Keratinocyte (primary cell): ENCODE measurements around the gene CREBL2. TPM values are rescaled to one million over a fixed set of nuclear protein-coding genes. Genes with fewer than 3 reads are reported as not detected.

Experiments used
- DNase-seq: peaks from one replicate; pipeline ENCODE4 v3.0.0-alpha.2; 2011; ENCODE audit warnings: low read depth, missing footprints, low spot score
- FAIRE-seq: peaks from 2 replicates; lab custom pipeline; 2011; peaks lifted over from hg19 to GRCh38; lab: Jason Lieb, UNC
- H2AFZ ChIP-seq: 2 replicates; pipeline ENCODE4 v1.6.0; 2012; ENCODE audit warnings: low read length, control low read depth, inconsistent platforms; ENCODE audit not compliant: control insufficient read depth
- H3K27ac ChIP-seq: 2 replicates; pipeline ENCODE4 v1.5.1; 2011; ENCODE audit warnings: low read length; ENCODE audit not compliant: control insufficient read depth, insufficient read depth
- H3K27me3 ChIP-seq: 3 replicates; pipeline ENCODE4 v1.6.0; 2011; ENCODE audit warnings: low read length; ENCODE audit not compliant: control insufficient read depth, insufficient read depth; ENCODE audit errors: extremely low read depth
- H3K36me3 ChIP-seq, 2 experiments: 2 replicates in 1 of 2; 3 replicates in 1 of 2; pipeline ENCODE4 v1.5.1; 2011; ENCODE audit warnings: low read length in 2 of 2, mild to moderate bottlenecking in 1 of 2; ENCODE audit not compliant: control insufficient read depth in 2 of 2, insufficient read depth in 2 of 2; ENCODE audit errors: extremely low read depth in 1 of 2
- H3K4me1 ChIP-seq: 3 replicates; pipeline ENCODE4 v1.5.1; 2011; ENCODE audit warnings: low read length; ENCODE audit not compliant: control insufficient read depth, insufficient read depth; ENCODE audit errors: extremely low read depth
- H3K4me2 ChIP-seq: 3 replicates; pipeline ENCODE4 v1.6.0; 2011; ENCODE audit warnings: low read depth, low read length; ENCODE audit not compliant: control insufficient read depth, insufficient read depth; ENCODE audit errors: extremely low read depth
- H3K4me3 ChIP-seq, 3 experiments: fragments of 200-600 bp in 1 of 3; sonication (generic) in 1 of 3; 2 replicates in 2 of 3; 3 replicates in 1 of 3; pipeline ENCODE4 v1.5.1; 2011 to 2016; ENCODE audit warnings: low read length in 3 of 3, mild to moderate bottlenecking in 3 of 3, control low read depth in 2 of 3, inconsistent platforms in 1 of 3, low read depth in 1 of 3, mixed read lengths in 1 of 3, mixed run types in 1 of 3, moderate library complexity in 1 of 3; ENCODE audit not compliant: control insufficient read depth in 2 of 3, insufficient read depth in 2 of 3; ENCODE audit errors: extremely low read depth in 1 of 3
- H3K79me2 ChIP-seq: 2 replicates; pipeline ENCODE4 v1.6.0; 2012; ENCODE audit warnings: low read length; ENCODE audit not compliant: control insufficient read depth, insufficient read depth
- H3K9ac ChIP-seq: 3 replicates; pipeline ENCODE4 v1.6.0; 2011; ENCODE audit warnings: low read length; ENCODE audit not compliant: control insufficient read depth, insufficient read depth; ENCODE audit errors: extremely low read depth
- H3K9me1 ChIP-seq: 3 replicates; pipeline ENCODE4 v1.6.0; 2011; ENCODE audit warnings: low read length; ENCODE audit not compliant: control insufficient read depth, insufficient read depth; ENCODE audit errors: extremely low read depth
- H3K9me3 ChIP-seq: 2 replicates; pipeline ENCODE4 v1.5.1; 2012; ENCODE audit warnings: low read depth, low read length; ENCODE audit not compliant: control insufficient read depth
- H4K20me1 ChIP-seq: 3 replicates; pipeline ENCODE4 v1.6.0; 2011; ENCODE audit warnings: low read length; ENCODE audit not compliant: control insufficient read depth, insufficient read depth; ENCODE audit errors: extremely low read depth
- CTCF ChIP-seq, 3 experiments: IDR thresholded peaks in 1 of 3; conservative IDR thresholded peaks in 1 of 3; optimal IDR thresholded peaks in 1 of 3; 2 replicates in 2 of 3; 3 replicates in 1 of 3; pipeline versions ENCODE3 to v1.5.1; 2011; ENCODE audit warnings: low read length in 3 of 3, mild to moderate bottlenecking in 3 of 3, moderate library complexity in 2 of 3, control low read depth in 1 of 3, inconsistent platforms in 1 of 3; ENCODE audit not compliant: insufficient read depth in 2 of 3; ENCODE audit errors: extremely low read depth in 1 of 3
- EZH2 ChIP-seq: IDR thresholded peaks from one replicate; pipeline ENCODE4 v1.6.1; 2012; ENCODE audit warnings: inconsistent platforms, mild to moderate bottlenecking, low read length, moderate library complexity
- dilution Hi-C: fragments of 300-500 bp; cut with MboI; formaldehyde crosslinking; loops from one replicate; pipeline ENCODE4 v1.7.0; 2020; ENCODE audit warnings: low sequenced_read_pairs; ENCODE audit not compliant: extremely low pct_ligation_motif_present
- polyA plus RNA-seq, 5 experiments: library from polyadenylated mRNA; depleted of rRNA in 3 of 5; stranded (reverse) in 3 of 5; stranded (forward) in 1 of 5; unstranded in 1 of 5; fragments of >200 nt; gene quantifications; 1 replicate in 1 of 5; 2 replicates in 3 of 5; 3 replicates in 1 of 5; pipeline versions ENCODE4 v1.2.1 to v1.2.3, GENCODE V29; 2011 to 2012; ENCODE audit warnings: missing spikeins in 2 of 5, low read depth in 1 of 5, low replicate concordance in 1 of 5

CREBL2 gene
- polyA plus RNA-seq, 1 donor (not counting 4 experiments of a cell fraction or from before 2014, with no cell fraction given): 15.8 TPM

- H3K36me3 ChIP-seq: no peaks in the 10 kb centered on the region
- no peak for FAIRE-seq
- no peaks in the 10 kb centered on the region for H3K9me1 ChIP-seq
- H3K79me2 ChIP-seq: no peaks in the 10 kb centered on the region
- no peaks in the 10 kb centered on the region for H3K9me3 ChIP-seq
- no peak for DNase-seq
- no peak overlapping the region for H3K4me3 ChIP-seq
- H3K27ac ChIP-seq: no peak overlapping the region
- H3K4me1 ChIP-seq: no peaks in the 10 kb centered on the region
- no peaks in the 10 kb centered on the region for H4K20me1 ChIP-seq
- dilution Hi-C loops: no loop called here
- no peak overlapping the region for H3K4me2 ChIP-seq
- TF ChIP-seq CTCF (optimal IDR thresholded peaks at IDR 0.05 in 1 of 3, IDR thresholded peaks at IDR 0.05 in 1 of 3, conservative IDR thresholded peaks at IDR 0.05 in 1 of 3; ENCODE audit: extremely low read depth in 1 of 3, insufficient read depth in 2 of 3, low read length in 3 of 3) (no peak), EZH2 (no peak)
- H2AFZ ChIP-seq: no peak overlapping the region
- no peaks in the 10 kb centered on the region for H3K27me3 ChIP-seq
- no peak overlapping the region for H3K9ac ChIP-seq
Measured at GRCh38 chr12:12682284-12682683, 70.6 kb downstream of the CREBL2 start.

- H3K79me2 ChIP-seq: no peaks in the 10 kb centered on the region
- TF ChIP-seq EZH2: no peak
- TF ChIP-seq CTCF (optimal IDR thresholded peaks at IDR 0.05 in 1 of 3, IDR thresholded peaks at IDR 0.05 in 1 of 3, conservative IDR thresholded peaks at IDR 0.05 in 1 of 3; ENCODE audit: extremely low read depth in 1 of 3, insufficient read depth in 2 of 3, low read length in 3 of 3): no peak
- FAIRE-seq: no peak
Measured at GRCh38 chr12:12683136-12683697, 71.5 kb downstream of the CREBL2 start.

More at GRCh38 chr12:12683136-12683697, 71.5 kb downstream of the CREBL2 start:
- Histone ChIP-seq H3K4me2 (no peak overlapping the region), H3K9me1 (no peaks in the 10 kb centered on the region), H3K9ac (no peak overlapping the region), H3K4me1 (no peaks in the 10 kb centered on the region), H3K27ac (no peak overlapping the region), H3K9me3 (no peaks in the 10 kb centered on the region), H3K4me3 (no peak overlapping the region), H3K27me3 (no peaks in the 10 kb centered on the region), H2AFZ (no peak overlapping the region), H4K20me1 (no peaks in the 10 kb centered on the region), H3K36me3 (no peaks in the 10 kb centered on the region)
- no peak for DNase-seq
- dilution Hi-C loops: no loop called here
